ENCODE measurements around the gene KRTAP5-9. TPM values are rescaled to one million over a fixed set of nuclear protein-coding genes. Genes with fewer than 3 reads are reported as not detected.

The KRTAP5-9 gene
- total and polyA plus RNA-seq, 2 of the 8 experiments (the other 6 are each of a cell fraction or from before 2014, with no cell fraction given), result 0.11 TPM; not detected in 1

DNA sequence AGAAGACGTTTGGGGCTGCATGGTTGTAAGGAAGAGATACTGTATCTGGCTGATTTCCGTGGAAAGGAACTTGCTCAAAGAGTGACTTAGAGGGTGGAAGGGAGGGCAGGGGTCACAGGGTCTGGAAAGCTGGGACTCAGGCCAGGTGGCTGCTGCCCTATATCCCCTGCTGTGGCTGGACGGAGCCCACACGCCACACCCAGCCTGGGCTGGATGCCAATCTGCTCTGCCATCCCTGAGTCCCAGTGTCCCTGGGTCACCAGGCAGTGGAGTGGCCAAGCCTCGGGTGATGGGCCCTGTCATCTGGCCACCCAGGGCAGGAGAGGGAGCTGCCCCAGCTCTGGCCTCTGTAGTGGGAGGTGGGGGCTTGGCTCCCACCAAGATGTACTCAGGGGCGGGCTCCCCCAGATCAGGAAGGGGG lies 47.6 kb upstream of the KRTAP5-9 start:
- no peak for TF ChIP-seq CTBP2 (IDR thresholded peaks at IDR 0.05; ENCODE audit: borderline replicate concordance, insufficient read depth, insufficient read length, low read length)
- TF ChIP-seq SP4 (IDR thresholded peaks at IDR 0.05; ENCODE audit: low read length), result no peak
- TF ChIP-seq SAP30 (IDR thresholded peaks at IDR 0.05; ENCODE audit: insufficient read depth, insufficient replicate concordance, low read length), result no peak
- no peak for TF ChIP-seq SIRT6 (IDR thresholded peaks at IDR 0.05; ENCODE audit: low read length)
- no peak for TF ChIP-seq CHD1 (IDR thresholded peaks at IDR 0.05; ENCODE audit: low read depth, low read length)
- no peak for TF ChIP-seq NRF1 (IDR thresholded peaks at IDR 0.05; ENCODE audit: low read depth, low read length)
- H4K20me1 ChIP-seq (replicated peaks in 1 of 2; ENCODE audit: control insufficient read depth in 1 of 2, insufficient read depth in 2 of 2, low read length in 2 of 2), result peaks cover 0 to 1% of the 10 kb centered on the region in 2 experiments
- POLR2A ChIA-PET (ENCODE audit: partially characterized antibody), result no interaction called here
- no peaks in the 10 kb centered on the region for H3K9me3 ChIP-seq (ENCODE audit: insufficient read depth in 2 of 2, low read depth in 1 of 2, low read length in 1 of 2)
- H3K4ac ChIP-seq (replicated peaks; ENCODE audit: insufficient read length, low read depth, low read length), result no peak overlapping the region
- H3K56ac ChIP-seq (replicated peaks; ENCODE audit: insufficient read length, low read depth, low read length), result no peak overlapping the region
- H3K4me2 ChIP-seq (ENCODE audit: insufficient read depth in 1 of 2, low read depth in 2 of 2, low read length in 2 of 2), result no peak overlapping the region
- H2BK120ac ChIP-seq (replicated peaks; ENCODE audit: low read depth, low read length), result no peak overlapping the region
- no peak overlapping the region for H3K18ac ChIP-seq (ENCODE audit: extremely low read depth, low read length)
- no peaks in the 10 kb centered on the region for H3K23me2 ChIP-seq (ENCODE audit: low read depth, low read length)
- no peak overlapping the region for H4K91ac ChIP-seq (replicated peaks; ENCODE audit: insufficient read length, low read length)
- H3K23ac ChIP-seq (ENCODE audit: insufficient read length), result no peak overlapping the region
- CTCF ChIA-PET (ENCODE audit: partially characterized antibody), result interaction anchor here (1.5 kb wide), 1 partner anchor 63 kb away, joined by 5 read pairs; no protein-coding TSS in a partner anchor
- DNase-seq (ENCODE audit: low read depth in 1 of 2, low spot score in 2 of 2), result no peak
- H3K79me2 ChIP-seq (ENCODE audit: control insufficient read depth in 1 of 2, insufficient read depth in 2 of 2, low read length in 2 of 2), result no peaks in the 10 kb centered on the region
- no peak overlapping the region for H3K27ac ChIP-seq (ENCODE audit: low read depth, low read length)
- H2AFZ ChIP-seq (ENCODE audit: low read length), result no peak overlapping the region
- no peak overlapping the region for H2BK5ac ChIP-seq (ENCODE audit: low read depth, low read length)
- H3K36me3 ChIP-seq (ENCODE audit: control insufficient read depth in 2 of 4, insufficient read depth in 4 of 4, low read length in 3 of 4), result peaks cover 3 to 11% (median 6%) of the 10 kb centered on the region in 4 experiments; a peak in 5 of 8 replicates
- H3K9ac ChIP-seq (replicated peaks in 1 of 4; ENCODE audit: extremely low read depth in 1 of 4, low read depth in 3 of 4, low read length in 3 of 4), result no peak overlapping the region
- WGBS, 2 experiments (ENCODE audit: extremely low coverage in 1 of 2, insufficient coverage in 1 of 2, insufficient read length in 1 of 2, insufficient replicate concordance in 2 of 2, low coverage in 1 of 2, low lambda C conversion rate in 2 of 2, missing lambda C conversion rate in 1 of 2), result 66% methylated on average over 6 of the region's 6 CpGs; no CpG with 5 or more reads in 1 of the 2 experiments
- no peak overlapping the region for H2BK20ac ChIP-seq (ENCODE audit: low read length)
- no peak overlapping the region; the same call in 1 of the 2 replicates for H4K8ac ChIP-seq (ENCODE audit: extremely low read depth, insufficient read depth, low read length)
- no peaks in the 10 kb centered on the region for H3K27me3 ChIP-seq (replicated peaks in 1 of 4; ENCODE audit: control insufficient read depth in 3 of 4, extremely low read depth in 1 of 4, insufficient read depth in 3 of 4, low read length in 3 of 4)
- H3K4me1 ChIP-seq (replicated peaks in 1 of 4; ENCODE audit: control insufficient read depth in 3 of 4, insufficient read depth in 4 of 4, low read length in 3 of 4), result peaks cover 0 to 8% (median 5%) of the 10 kb centered on the region in 4 experiments; a peak in 5 of 7 replicates
- no peak overlapping the region for H2BK15ac ChIP-seq (ENCODE audit: low read length)
- H2AK5ac ChIP-seq (ENCODE audit: low read depth, low read length), result no peak overlapping the region
- H3K79me1 ChIP-seq (ENCODE audit: low read depth, low read length), result no peaks in the 10 kb centered on the region
- H3K4me3 ChIP-seq (ENCODE audit: extremely low read depth in 1 of 4, insufficient read depth in 2 of 4, low read depth in 3 of 4, low read length in 4 of 4), result no peak overlapping the region
- FAIRE-seq, result no peak
- H4K5ac ChIP-seq (ENCODE audit: insufficient read length, low read depth, low read length), result no peak overlapping the region
- no peak overlapping the region for H3K14ac ChIP-seq (ENCODE audit: insufficient read length)
- no peak overlapping the region for H2BK12ac ChIP-seq (ENCODE audit: low read depth, low read length)

Data from H1 (cell line).